WTC11 (cell line): Measurements from ENCODE around the gene ZNF496. TPM values are rescaled to one million over a fixed set of nuclear protein-coding genes. Genes with fewer than 3 reads are reported as not detected.
"Not testable (repeated sequence)": the region's sequence is repeated elsewhere in the genome, so short reads cannot be mapped to it uniquely, and the experiment has no call there.

ENCODE experiments used
- ATAC-seq: fragments of 200-7000 bp; cut with Tn5 transposase; 2 replicates; pipeline ENCODE4 v1.10.0; 2021; ENCODE audit warnings: mild to moderate bottlenecking, moderate library complexity
- CTCF ChIA-PET: fragments of 300-600 bp; sonication (Branson Sonifier 250); formaldehyde crosslinking; loops from one replicate; lab custom pipeline; 2021; ENCODE audit warnings: antibody characterized with exemption; lab: Charles Lee
- POLR2A ChIA-PET: fragments of 350-600 bp; sonication (Branson Sonifier 250); formaldehyde crosslinking; loops from one replicate; lab custom pipeline; 2021; ENCODE audit warnings: antibody characterized with exemption; lab: Charles Lee
- DNase-seq: peaks from one replicate; pipeline ENCODE4 v3.0.0; 2021; ENCODE audit warnings: low spot score
- H3K27ac Mint-ChIP-seq: 2 replicates; pipeline ENCODE4 v1.8.0; 2021; ENCODE audit warnings: mixed read lengths
- H3K27me3 Mint-ChIP-seq: 2 replicates; pipeline ENCODE4 v1.8.0; 2021; ENCODE audit warnings: low read depth, mild to moderate bottlenecking, moderate library complexity, mixed read lengths
- H3K36me3 Mint-ChIP-seq: 2 replicates; pipeline ENCODE4 v1.8.0; 2021; ENCODE audit warnings: mixed read lengths
- H3K4me1 Mint-ChIP-seq: 2 replicates; pipeline ENCODE4 v1.8.0; 2022; ENCODE audit warnings: mixed read lengths
- H3K4me3 Mint-ChIP-seq: 2 replicates; pipeline ENCODE4 v1.8.0; 2021; ENCODE audit warnings: mild to moderate bottlenecking, moderate library complexity, mixed read lengths
- H3K9me3 Mint-ChIP-seq: 2 replicates; pipeline ENCODE4 v1.8.0; 2021; ENCODE audit warnings: mixed read lengths
- E2F5 ChIP-seq: sonication (generic); formaldehyde crosslinking; IDR thresholded peaks from 2 replicates; pipeline ENCODE4 v1.8.1; 2022; ENCODE audit warnings: mild to moderate bottlenecking, moderate library complexity, missing genetic modification reagents
- EMX1 ChIP-seq: fragments of 250-450 bp; sonication (Bioruptor Pico); IDR thresholded peaks from 2 replicates; pipeline ENCODE4 v1.8.0; 2021; ENCODE audit warnings: mild to moderate bottlenecking
- ETV6 ChIP-seq: sonication (generic); formaldehyde crosslinking; IDR thresholded peaks from 2 replicates; pipeline ENCODE4 v1.8.1; 2022; ENCODE audit warnings: mild to moderate bottlenecking, missing genetic modification reagents
- FOXK1 ChIP-seq: sonication (generic); formaldehyde crosslinking; IDR thresholded peaks from 2 replicates; pipeline ENCODE4 v1.8.0; 2022; ENCODE audit warnings: mild to moderate bottlenecking, moderate library complexity, missing genetic modification reagents
- MXD4 ChIP-seq: fragments of 250-450 bp; sonication (Bioruptor Pico); IDR thresholded peaks from 2 replicates; pipeline ENCODE4 v1.8.0; 2021; ENCODE audit warnings: mild to moderate bottlenecking, moderate library complexity, borderline replicate concordance
- MYBL2 ChIP-seq: sonication (generic); formaldehyde crosslinking; IDR thresholded peaks from 2 replicates; pipeline ENCODE4 v1.8.1; 2023; ENCODE audit warnings: mild to moderate bottlenecking, moderate library complexity, missing genetic modification reagents
- TEAD4 ChIP-seq: sonication (generic); formaldehyde crosslinking; IDR thresholded peaks from 2 replicates; pipeline ENCODE4 v1.8.0; 2022; ENCODE audit warnings: mild to moderate bottlenecking, missing genetic modification reagents
- ZNF281 ChIP-seq: sonication (generic); formaldehyde crosslinking; IDR thresholded peaks from 2 replicates; pipeline ENCODE4 v1.8.0; 2023; ENCODE audit warnings: mild to moderate bottlenecking, missing genetic modification reagents
- total RNA-seq: library from RNA; stranded (reverse); gene quantifications from 3 replicates; pipeline ENCODE4 v1.2.3, GENCODE V29; 2021
- TF ChIP-seq, protein P1 (sequence below): sonication (generic); formaldehyde crosslinking; conservative IDR thresholded peaks from 2 replicates; pipeline ENCODE4 v1.8.1; 2023; ENCODE audit warnings: mild to moderate bottlenecking, low read depth, missing genetic modification reagents, moderate library complexity
- TF ChIP-seq, protein P2 (sequence below): sonication (generic); formaldehyde crosslinking; IDR thresholded peaks from 2 replicates; pipeline ENCODE4 v1.8.1; 2022; ENCODE audit warnings: missing genetic modification reagents, borderline replicate concordance
- TF ChIP-seq, protein P3 (sequence below): sonication (generic); formaldehyde crosslinking; IDR thresholded peaks from 2 replicates; pipeline ENCODE4 v1.8.1; 2023; ENCODE audit warnings: mild to moderate bottlenecking, missing genetic modification reagents, borderline replicate concordance

Gene ZNF496
- total RNA-seq, 1 experiment from 2014 or later = 88.3 TPM

DNA sequence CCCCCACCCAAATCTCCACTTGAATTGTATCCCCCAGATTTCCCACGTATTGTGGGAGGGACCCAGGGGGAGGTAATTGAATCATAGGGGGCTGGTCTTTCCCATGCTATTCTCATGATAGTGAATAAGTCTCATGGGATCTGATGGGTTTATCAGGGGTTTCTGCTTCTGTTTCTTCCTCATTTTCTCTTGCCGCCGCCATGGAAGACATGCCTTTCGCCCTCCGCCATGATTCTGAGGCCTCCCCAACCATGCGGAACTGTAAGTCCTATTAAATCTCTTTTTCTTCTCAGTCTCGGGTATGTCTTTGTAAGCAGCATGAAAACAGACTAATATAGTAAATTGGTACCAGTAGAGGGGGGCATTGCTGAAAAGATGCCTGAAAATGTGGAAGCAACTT lies 33.4 kb upstream of the ZNF496 start (continued):
- no peak for TF ChIP-seq ETV6 (CRISPR knock-in tag)
- no peak for TF ChIP-seq EMX1 (CRISPR knock-in tag)
- TF ChIP-seq MYBL2 (CRISPR knock-in tag) = no peak
- TF ChIP-seq FOXK1 (CRISPR knock-in tag) = no peak
- no peak for TF ChIP-seq E2F5
- TF ChIP-seq, protein P1, sequence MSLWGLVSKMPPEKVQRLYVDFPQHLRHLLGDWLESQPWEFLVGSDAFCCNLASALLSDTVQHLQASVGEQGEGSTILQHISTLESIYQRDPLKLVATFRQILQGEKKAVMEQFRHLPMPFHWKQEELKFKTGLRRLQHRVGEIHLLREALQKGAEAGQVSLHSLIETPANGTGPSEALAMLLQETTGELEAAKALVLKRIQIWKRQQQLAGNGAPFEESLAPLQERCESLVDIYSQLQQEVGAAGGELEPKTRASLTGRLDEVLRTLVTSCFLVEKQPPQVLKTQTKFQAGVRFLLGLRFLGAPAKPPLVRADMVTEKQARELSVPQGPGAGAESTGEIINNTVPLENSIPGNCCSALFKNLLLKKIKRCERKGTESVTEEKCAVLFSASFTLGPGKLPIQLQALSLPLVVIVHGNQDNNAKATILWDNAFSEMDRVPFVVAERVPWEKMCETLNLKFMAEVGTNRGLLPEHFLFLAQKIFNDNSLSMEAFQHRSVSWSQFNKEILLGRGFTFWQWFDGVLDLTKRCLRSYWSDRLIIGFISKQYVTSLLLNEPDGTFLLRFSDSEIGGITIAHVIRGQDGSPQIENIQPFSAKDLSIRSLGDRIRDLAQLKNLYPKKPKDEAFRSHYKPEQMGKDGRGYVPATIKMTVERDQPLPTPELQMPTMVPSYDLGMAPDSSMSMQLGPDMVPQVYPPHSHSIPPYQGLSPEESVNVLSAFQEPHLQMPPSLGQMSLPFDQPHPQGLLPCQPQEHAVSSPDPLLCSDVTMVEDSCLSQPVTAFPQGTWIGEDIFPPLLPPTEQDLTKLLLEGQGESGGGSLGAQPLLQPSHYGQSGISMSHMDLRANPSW (CRISPR knock-in tag) = no peak
- TF ChIP-seq, protein P2, sequence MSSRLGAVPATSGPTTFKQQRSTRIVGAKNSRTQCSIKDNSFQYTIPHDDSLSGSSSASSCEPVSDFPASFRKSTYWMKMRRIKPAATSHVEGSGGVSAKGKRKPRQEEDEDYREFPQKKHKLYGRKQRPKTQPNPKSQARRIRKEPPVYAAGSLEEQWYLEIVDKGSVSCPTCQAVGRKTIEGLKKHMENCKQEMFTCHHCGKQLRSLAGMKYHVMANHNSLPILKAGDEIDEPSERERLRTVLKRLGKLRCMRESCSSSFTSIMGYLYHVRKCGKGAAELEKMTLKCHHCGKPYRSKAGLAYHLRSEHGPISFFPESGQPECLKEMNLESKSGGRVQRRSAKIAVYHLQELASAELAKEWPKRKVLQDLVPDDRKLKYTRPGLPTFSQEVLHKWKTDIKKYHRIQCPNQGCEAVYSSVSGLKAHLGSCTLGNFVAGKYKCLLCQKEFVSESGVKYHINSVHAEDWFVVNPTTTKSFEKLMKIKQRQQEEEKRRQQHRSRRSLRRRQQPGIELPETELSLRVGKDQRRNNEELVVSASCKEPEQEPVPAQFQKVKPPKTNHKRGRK (CRISPR knock-in tag) = no peak
- TF ChIP-seq, all 79 proteins: peak for 0

GRCh38 chr1:247363000-247363399 lies 31.3 kb upstream of the ZNF496 start:
- ATAC-seq, DNase-seq, H3K27ac Mint-ChIP-seq, POLR2A ChIA-PET, H3K4me3 Mint-ChIP-seq: not testable (repeated sequence)
- peaks cover 23% of the 10 kb centered on the region for H3K27me3 Mint-ChIP-seq
- H3K4me1 Mint-ChIP-seq = peaks cover 19% of the 10 kb centered on the region
- CTCF ChIA-PET = interaction anchor here (0.6 to 4.6 kb wide), 2 partner anchors 10 to 1047 kb away, joined by 3 to 25 read pairs; no protein-coding TSS in a partner anchor
- peaks cover 35% of the 10 kb centered on the region for H3K9me3 Mint-ChIP-seq
- peaks cover 25% of the 10 kb centered on the region for H3K36me3 Mint-ChIP-seq

DNA sequence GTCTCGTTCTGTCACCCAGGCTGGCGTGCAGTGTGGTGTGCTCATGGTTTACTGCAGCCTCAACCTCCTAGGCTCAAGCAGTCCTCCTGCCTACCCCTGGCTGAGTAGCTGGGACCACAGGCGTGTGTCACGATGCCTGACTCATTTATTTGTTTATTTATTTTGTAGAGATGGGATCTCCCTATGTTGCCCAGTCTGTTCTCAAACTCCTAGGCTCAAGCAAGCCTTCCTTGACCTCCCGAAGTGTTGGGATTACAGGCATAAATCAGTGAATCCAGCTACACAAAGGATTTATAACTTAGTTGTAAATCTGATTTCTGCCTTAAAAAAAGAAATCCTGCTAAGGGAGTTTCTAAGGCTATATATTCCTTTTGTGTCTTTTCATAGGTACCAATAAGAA lies 30.5 kb upstream of the ZNF496 start:
- ChIA-PET POLR2A (interaction anchor here (0.7 kb wide), 1 partner anchor 563 kb away, joined by 3 read pairs; no protein-coding TSS in a partner anchor), CTCF (interaction anchor here (0.6 to 4.6 kb wide), 2 partner anchors 11 to 1046 kb away, joined by 3 to 25 read pairs; no protein-coding TSS in a partner anchor)
- H3K4me1 Mint-ChIP-seq = peaks cover 25% of the 10 kb centered on the region
- ATAC-seq = no peak
- TF ChIP-seq ZNF281 (CRISPR knock-in tag) (no peak), MXD4 (CRISPR knock-in tag) (no peak), MYBL2 (CRISPR knock-in tag) (no peak), TEAD4 (CRISPR knock-in tag) (no peak)
- TF ChIP-seq, protein P3, sequence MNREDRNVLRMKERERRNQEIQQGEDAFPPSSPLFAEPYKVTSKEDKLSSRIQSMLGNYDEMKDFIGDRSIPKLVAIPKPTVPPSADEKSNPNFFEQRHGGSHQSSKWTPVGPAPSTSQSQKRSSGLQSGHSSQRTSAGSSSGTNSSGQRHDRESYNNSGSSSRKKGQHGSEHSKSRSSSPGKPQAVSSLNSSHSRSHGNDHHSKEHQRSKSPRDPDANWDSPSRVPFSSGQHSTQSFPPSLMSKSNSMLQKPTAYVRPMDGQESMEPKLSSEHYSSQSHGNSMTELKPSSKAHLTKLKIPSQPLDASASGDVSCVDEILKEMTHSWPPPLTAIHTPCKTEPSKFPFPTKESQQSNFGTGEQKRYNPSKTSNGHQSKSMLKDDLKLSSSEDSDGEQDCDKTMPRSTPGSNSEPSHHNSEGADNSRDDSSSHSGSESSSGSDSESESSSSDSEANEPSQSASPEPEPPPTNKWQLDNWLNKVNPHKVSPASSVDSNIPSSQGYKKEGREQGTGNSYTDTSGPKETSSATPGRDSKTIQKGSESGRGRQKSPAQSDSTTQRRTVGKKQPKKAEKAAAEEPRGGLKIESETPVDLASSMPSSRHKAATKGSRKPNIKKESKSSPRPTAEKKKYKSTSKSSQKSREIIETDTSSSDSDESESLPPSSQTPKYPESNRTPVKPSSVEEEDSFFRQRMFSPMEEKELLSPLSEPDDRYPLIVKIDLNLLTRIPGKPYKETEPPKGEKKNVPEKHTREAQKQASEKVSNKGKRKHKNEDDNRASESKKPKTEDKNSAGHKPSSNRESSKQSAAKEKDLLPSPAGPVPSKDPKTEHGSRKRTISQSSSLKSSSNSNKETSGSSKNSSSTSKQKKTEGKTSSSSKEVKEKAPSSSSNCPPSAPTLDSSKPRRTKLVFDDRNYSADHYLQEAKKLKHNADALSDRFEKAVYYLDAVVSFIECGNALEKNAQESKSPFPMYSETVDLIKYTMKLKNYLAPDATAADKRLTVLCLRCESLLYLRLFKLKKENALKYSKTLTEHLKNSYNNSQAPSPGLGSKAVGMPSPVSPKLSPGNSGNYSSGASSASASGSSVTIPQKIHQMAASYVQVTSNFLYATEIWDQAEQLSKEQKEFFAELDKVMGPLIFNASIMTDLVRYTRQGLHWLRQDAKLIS (CRISPR knock-in tag) = no peak
- peaks cover 25% of the 10 kb centered on the region for H3K27me3 Mint-ChIP-seq
- DNase-seq = no peak
- H3K27ac Mint-ChIP-seq = no peak overlapping the region
- H3K36me3 Mint-ChIP-seq = peaks cover 19% of the 10 kb centered on the region
- H3K9me3 Mint-ChIP-seq = peaks cover 28% of the 10 kb centered on the region
- H3K4me3 Mint-ChIP-seq = no peak overlapping the region
